ENCODE measurements around the gene MEX3B.

- TF ChIP-seq POLR2AphosphoS5 (IDR thresholded peaks at IDR 0.05; ENCODE audit: low read depth, low read length) (no peak), POLR2A (IDR thresholded peaks at IDR 0.05; ENCODE audit: low read depth, low read length) (no peak)
These were observed 5.0 kb downstream of the MEX3B start for GRCh38 chr15:82040862-82041261.
